ENCODE results near the gene PAPPA2. TPM values are rescaled to one million over a fixed set of nuclear protein-coding genes. Genes with fewer than 3 reads are reported as not detected.

PAPPA2 gene
- total RNA-seq, 1 experiment from 2014 or later, result 0.03 TPM

GRCh38 chr1:176783309-176783708, 320.3 kb downstream of the PAPPA2 start:
- Histone ChIP-seq H3K4me3 (ENCODE audit: low read depth in 2 of 2, low read length in 2 of 2) (no peak overlapping the region), H3K27me3 (ENCODE audit: control insufficient read depth, insufficient read depth, low read length) (no peaks in the 10 kb centered on the region), H3K9me3 (ENCODE audit: control insufficient read depth, insufficient read depth, low read depth, low read length) (no peaks in the 10 kb centered on the region), H3K27ac (ENCODE audit: low read length) (no peak overlapping the region), H3K36me3 (ENCODE audit: control insufficient read depth, insufficient read depth, low read length) (no peaks in the 10 kb centered on the region), H3K4me1 (ENCODE audit: control insufficient read depth, insufficient read depth, low read length) (no peaks in the 10 kb centered on the region)
- CTCF ChIA-PET, result no interaction called here
- no peak for ATAC-seq
- no peak for TF ChIP-seq POLR2AphosphoS5 (IDR thresholded peaks at IDR 0.05; ENCODE audit: low read depth, low read length)
- TF ChIP-seq, protein P1, sequence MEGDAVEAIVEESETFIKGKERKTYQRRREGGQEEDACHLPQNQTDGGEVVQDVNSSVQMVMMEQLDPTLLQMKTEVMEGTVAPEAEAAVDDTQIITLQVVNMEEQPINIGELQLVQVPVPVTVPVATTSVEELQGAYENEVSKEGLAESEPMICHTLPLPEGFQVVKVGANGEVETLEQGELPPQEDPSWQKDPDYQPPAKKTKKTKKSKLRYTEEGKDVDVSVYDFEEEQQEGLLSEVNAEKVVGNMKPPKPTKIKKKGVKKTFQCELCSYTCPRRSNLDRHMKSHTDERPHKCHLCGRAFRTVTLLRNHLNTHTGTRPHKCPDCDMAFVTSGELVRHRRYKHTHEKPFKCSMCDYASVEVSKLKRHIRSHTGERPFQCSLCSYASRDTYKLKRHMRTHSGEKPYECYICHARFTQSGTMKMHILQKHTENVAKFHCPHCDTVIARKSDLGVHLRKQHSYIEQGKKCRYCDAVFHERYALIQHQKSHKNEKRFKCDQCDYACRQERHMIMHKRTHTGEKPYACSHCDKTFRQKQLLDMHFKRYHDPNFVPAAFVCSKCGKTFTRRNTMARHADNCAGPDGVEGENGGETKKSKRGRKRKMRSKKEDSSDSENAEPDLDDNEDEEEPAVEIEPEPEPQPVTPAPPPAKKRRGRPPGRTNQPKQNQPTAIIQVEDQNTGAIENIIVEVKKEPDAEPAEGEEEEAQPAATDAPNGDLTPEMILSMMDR (IDR thresholded peaks at IDR 0.05), result no peak
- TF ChIP-seq TCF7L2 (IDR thresholded peaks at IDR 0.05; ENCODE audit: low read depth, low read length), result no peak
- no peak for TF ChIP-seq SIN3A (IDR thresholded peaks at IDR 0.05; ENCODE audit: borderline replicate concordance, insufficient read depth, low read depth, low read length)
- TF ChIP-seq, protein P2, sequence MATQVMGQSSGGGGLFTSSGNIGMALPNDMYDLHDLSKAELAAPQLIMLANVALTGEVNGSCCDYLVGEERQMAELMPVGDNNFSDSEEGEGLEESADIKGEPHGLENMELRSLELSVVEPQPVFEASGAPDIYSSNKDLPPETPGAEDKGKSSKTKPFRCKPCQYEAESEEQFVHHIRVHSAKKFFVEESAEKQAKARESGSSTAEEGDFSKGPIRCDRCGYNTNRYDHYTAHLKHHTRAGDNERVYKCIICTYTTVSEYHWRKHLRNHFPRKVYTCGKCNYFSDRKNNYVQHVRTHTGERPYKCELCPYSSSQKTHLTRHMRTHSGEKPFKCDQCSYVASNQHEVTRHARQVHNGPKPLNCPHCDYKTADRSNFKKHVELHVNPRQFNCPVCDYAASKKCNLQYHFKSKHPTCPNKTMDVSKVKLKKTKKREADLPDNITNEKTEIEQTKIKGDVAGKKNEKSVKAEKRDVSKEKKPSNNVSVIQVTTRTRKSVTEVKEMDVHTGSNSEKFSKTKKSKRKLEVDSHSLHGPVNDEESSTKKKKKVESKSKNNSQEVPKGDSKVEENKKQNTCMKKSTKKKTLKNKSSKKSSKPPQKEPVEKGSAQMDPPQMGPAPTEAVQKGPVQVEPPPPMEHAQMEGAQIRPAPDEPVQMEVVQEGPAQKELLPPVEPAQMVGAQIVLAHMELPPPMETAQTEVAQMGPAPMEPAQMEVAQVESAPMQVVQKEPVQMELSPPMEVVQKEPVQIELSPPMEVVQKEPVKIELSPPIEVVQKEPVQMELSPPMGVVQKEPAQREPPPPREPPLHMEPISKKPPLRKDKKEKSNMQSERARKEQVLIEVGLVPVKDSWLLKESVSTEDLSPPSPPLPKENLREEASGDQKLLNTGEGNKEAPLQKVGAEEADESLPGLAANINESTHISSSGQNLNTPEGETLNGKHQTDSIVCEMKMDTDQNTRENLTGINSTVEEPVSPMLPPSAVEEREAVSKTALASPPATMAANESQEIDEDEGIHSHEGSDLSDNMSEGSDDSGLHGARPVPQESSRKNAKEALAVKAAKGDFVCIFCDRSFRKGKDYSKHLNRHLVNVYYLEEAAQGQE (IDR thresholded peaks at IDR 0.05; ENCODE audit: insufficient read depth in 1 of 2, low read depth in 2 of 2, low read length in 1 of 2), result no peak
- DNase-seq (ENCODE audit: low read depth, low spot score), result no peak
- in situ Hi-C loops (cut with HindIII; ENCODE audit: low pct_unique_long_range_greater_than_20kb, low sequenced_read_pairs) (no loop called here), intact Hi-C loops (cut with micrococcal nuclease; ENCODE audit: unreplicated experiment) (no loop called here)
- POLR2A ChIA-PET, result no interaction called here
- BruUV-seq (replicated peaks), result no TSS peak

DNA sequence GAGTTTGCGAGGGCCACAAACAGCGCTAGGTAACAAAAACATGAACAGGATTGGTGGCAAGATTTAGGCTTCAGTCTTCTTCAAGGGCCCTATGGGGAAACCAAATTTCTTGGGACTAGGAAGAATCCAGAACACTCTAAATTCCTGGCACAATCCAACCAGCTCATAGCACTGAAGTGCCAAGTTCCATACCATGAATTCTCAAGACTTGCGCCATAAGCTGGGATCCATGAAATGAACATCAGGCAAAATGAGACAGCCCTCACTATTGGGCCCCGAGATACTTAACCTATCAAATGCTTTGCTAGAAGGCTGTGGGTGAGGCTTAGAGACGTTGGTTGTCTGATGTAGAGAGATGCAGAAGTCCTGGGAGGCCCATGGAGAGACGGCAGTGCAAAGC, 322.1 kb downstream of the PAPPA2 start:
- BruUV-seq (replicated peaks), result no TSS peak
- ATAC-seq, result no peak
- H3K27me3 ChIP-seq (ENCODE audit: control insufficient read depth, insufficient read depth, low read length), result no peaks in the 10 kb centered on the region
- H3K9me3 ChIP-seq (ENCODE audit: control insufficient read depth, insufficient read depth, low read depth, low read length), result no peaks in the 10 kb centered on the region
- in situ Hi-C loops (cut with HindIII; ENCODE audit: low pct_unique_long_range_greater_than_20kb, low sequenced_read_pairs), result no loop called here
- ChIA-PET POLR2A (no interaction called here), CTCF (no interaction called here)
- intact Hi-C loops (cut with micrococcal nuclease; ENCODE audit: unreplicated experiment), result no loop called here
- H3K4me3 ChIP-seq (ENCODE audit: low read depth in 2 of 2, low read length in 2 of 2), result no peak overlapping the region
- no peak for DNase-seq (ENCODE audit: low read depth, low spot score)
- H3K27ac ChIP-seq (ENCODE audit: low read length), result no peak overlapping the region
- TF ChIP-seq, protein P2 (IDR thresholded peaks at IDR 0.05; ENCODE audit: insufficient read depth in 1 of 2, low read depth in 2 of 2, low read length in 1 of 2), result no peak
- TF ChIP-seq SIN3A (IDR thresholded peaks at IDR 0.05; ENCODE audit: borderline replicate concordance, insufficient read depth, low read depth, low read length) (no peak), POLR2AphosphoS5 (IDR thresholded peaks at IDR 0.05; ENCODE audit: low read depth, low read length) (no peak), TCF7L2 (IDR thresholded peaks at IDR 0.05; ENCODE audit: low read depth, low read length) (no peak)
- TF ChIP-seq, protein P1 (IDR thresholded peaks at IDR 0.05), result no peak
- H3K36me3 ChIP-seq (ENCODE audit: control insufficient read depth, insufficient read depth, low read length), result no peaks in the 10 kb centered on the region
- no peaks in the 10 kb centered on the region for H3K4me1 ChIP-seq (ENCODE audit: control insufficient read depth, insufficient read depth, low read length)
